H1 (cell line): ENCODE data around the gene GUCY2D.

Experiments
- CEBPB ChIP-seq: IDR thresholded peaks from 2 replicates; pipeline ENCODE4 v1.6.1; 2012; ENCODE audit warnings: low read depth, low read length
- EP300 ChIP-seq, 2 experiments: IDR thresholded peaks; 1 replicate in 1 of 2; 2 replicates in 1 of 2; pipeline ENCODE4 v1.6.1; 2011 to 2012; ENCODE audit warnings: low read depth in 2 of 2, low read length in 2 of 2, mild to moderate bottlenecking in 2 of 2, borderline replicate concordance in 1 of 2, inconsistent platforms in 1 of 2, moderate library complexity in 1 of 2
- GABPA ChIP-seq: IDR thresholded peaks from 2 replicates; pipeline ENCODE4 v1.6.1; 2011; ENCODE audit warnings: mild to moderate bottlenecking, low read length, moderate library complexity, borderline replicate concordance; ENCODE audit not compliant: insufficient read depth
- HDAC6 ChIP-seq: IDR thresholded peaks from one replicate; pipeline ENCODE4 v1.7.1; 2012; ENCODE audit warnings: low read depth, mild to moderate bottlenecking, inconsistent platforms, low read length, moderate library complexity
- NANOG ChIP-seq: IDR thresholded peaks from 2 replicates; pipeline ENCODE4 v1.6.1; 2011; ENCODE audit warnings: low read length, low read depth, mild to moderate bottlenecking, inconsistent platforms; ENCODE audit not compliant: insufficient read depth, poor library complexity, severe bottlenecking
- PHF8 ChIP-seq: fragments of 200-600 bp; sonication (generic); conservative IDR thresholded peaks from 2 replicates; pipeline ENCODE4 v1.7.1; 2012; ENCODE audit warnings: low read depth, mild to moderate bottlenecking, inconsistent platforms, low read length, moderate library complexity
- POLR2A ChIP-seq, 2 experiments: IDR thresholded peaks; 1 replicate in 1 of 2; 2 replicates in 1 of 2; pipeline ENCODE4 v1.6.1; 2011; ENCODE audit warnings: low read depth in 2 of 2, low read length in 2 of 2, mild to moderate bottlenecking in 2 of 2; ENCODE audit errors: control extremely low read depth in 1 of 2
- RFX5 ChIP-seq: IDR thresholded peaks from 2 replicates; pipeline ENCODE4 v1.6.1; 2011; ENCODE audit warnings: low read depth, low read length, improper control_type of control experiment, borderline replicate concordance
- SUZ12 ChIP-seq: fragments of 200-600 bp; sonication (generic); IDR thresholded peaks from 2 replicates; pipeline ENCODE4 v1.6.1; 2012; ENCODE audit warnings: mild to moderate bottlenecking, inconsistent platforms, low read length, moderate library complexity, mixed read lengths
- YY1 ChIP-seq: IDR thresholded peaks from 2 replicates; pipeline ENCODE4 v1.6.1; 2011; ENCODE audit warnings: low read depth, mild to moderate bottlenecking, low read length
- TF ChIP-seq, protein P1 (sequence below), 3 experiments: IDR thresholded peaks; 1 replicate in 2 of 3; 2 replicates in 1 of 3; pipeline versions ENCODE4 v1.5.1 to v1.6.1; 2011; ENCODE audit warnings: low read length in 3 of 3, mild to moderate bottlenecking in 3 of 3, inconsistent platforms in 2 of 3, low read depth in 1 of 3, moderate library complexity in 1 of 3; ENCODE audit not compliant: insufficient read depth in 1 of 3; ENCODE audit errors: control extremely low read depth in 1 of 3
- TF ChIP-seq, protein P2 (sequence below): IDR thresholded peaks from 2 replicates; pipeline ENCODE4 v1.6.1; 2012; ENCODE audit warnings: inconsistent platforms

DNA sequence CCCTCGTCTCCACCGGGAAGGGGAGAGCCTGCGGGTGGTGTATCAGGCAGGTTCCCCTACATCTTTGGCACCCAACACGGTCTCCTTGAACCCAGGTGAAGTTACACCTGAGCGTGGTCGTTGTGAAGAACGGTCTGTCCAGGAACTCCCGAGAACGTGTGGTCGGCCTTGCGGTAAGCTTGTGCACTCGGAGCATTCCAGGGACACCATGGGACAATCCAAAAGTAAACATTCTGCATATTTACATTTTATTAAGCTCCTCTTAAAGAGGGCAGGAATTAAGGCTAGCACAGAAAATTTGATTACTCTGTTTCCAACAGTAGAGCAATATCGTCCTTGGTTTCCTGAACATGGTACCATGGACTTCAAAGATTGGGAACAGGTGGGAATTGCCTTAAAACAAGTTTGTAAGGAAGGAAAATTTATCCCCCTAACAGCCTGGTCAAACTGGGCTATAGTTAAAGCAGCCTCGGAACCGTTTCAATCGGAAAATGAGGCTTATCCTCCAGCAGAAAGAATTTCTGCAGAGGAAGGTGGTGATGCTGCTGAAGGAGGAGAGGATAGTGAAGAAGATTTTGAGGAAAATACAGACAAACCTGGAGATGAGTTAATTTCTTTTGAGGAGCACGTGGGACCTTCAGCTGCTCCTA, 54.7 kb downstream of the GUCY2D start:
- no peak for TF ChIP-seq EP300 (IDR thresholded peaks at IDR 0.05; ENCODE audit: borderline replicate concordance in 1 of 2, low read depth in 2 of 2, low read length in 2 of 2)
- TF ChIP-seq, protein P1, sequence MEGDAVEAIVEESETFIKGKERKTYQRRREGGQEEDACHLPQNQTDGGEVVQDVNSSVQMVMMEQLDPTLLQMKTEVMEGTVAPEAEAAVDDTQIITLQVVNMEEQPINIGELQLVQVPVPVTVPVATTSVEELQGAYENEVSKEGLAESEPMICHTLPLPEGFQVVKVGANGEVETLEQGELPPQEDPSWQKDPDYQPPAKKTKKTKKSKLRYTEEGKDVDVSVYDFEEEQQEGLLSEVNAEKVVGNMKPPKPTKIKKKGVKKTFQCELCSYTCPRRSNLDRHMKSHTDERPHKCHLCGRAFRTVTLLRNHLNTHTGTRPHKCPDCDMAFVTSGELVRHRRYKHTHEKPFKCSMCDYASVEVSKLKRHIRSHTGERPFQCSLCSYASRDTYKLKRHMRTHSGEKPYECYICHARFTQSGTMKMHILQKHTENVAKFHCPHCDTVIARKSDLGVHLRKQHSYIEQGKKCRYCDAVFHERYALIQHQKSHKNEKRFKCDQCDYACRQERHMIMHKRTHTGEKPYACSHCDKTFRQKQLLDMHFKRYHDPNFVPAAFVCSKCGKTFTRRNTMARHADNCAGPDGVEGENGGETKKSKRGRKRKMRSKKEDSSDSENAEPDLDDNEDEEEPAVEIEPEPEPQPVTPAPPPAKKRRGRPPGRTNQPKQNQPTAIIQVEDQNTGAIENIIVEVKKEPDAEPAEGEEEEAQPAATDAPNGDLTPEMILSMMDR (IDR thresholded peaks at IDR 0.05; ENCODE audit: control extremely low read depth in 1 of 3, insufficient read depth in 1 of 3, low read depth in 1 of 3, low read length in 3 of 3): peak in 1 of 3 experiments; percentile 6; a peak in 1 of 4 replicates
- TF ChIP-seq NANOG: no peak
- TF ChIP-seq, protein P2, sequence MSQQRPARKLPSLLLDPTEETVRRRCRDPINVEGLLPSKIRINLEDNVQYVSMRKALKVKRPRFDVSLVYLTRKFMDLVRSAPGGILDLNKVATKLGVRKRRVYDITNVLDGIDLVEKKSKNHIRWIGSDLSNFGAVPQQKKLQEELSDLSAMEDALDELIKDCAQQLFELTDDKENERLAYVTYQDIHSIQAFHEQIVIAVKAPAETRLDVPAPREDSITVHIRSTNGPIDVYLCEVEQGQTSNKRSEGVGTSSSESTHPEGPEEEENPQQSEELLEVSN: no peak
- no peak for TF ChIP-seq POLR2A (IDR thresholded peaks at IDR 0.05; ENCODE audit: control extremely low read depth in 1 of 2, low read depth in 2 of 2, low read length in 2 of 2)
- TF ChIP-seq SUZ12: no peak
- no peak for TF ChIP-seq PHF8
- no peak for TF ChIP-seq CEBPB
- TF ChIP-seq RFX5: no peak
- TF ChIP-seq YY1: no peak
- TF ChIP-seq GABPA: no peak
- no peak for TF ChIP-seq HDAC6
